Uterus (tissue), 4 donors: ENCODE measurements around the gene PLIN3. TPM values are rescaled to one million over a fixed set of nuclear protein-coding genes. Genes with fewer than 3 reads are reported as not detected.
"Not testable (repeated sequence)": the region's sequence is repeated elsewhere in the genome, so short reads cannot be mapped to it uniquely, and the experiment has no call there.

ENCODE experiments used
- DNase-seq, 2 donors: peaks; one replicate each; pipeline ENCODE4 v3.0.0-alpha.2; 2019 to 2020
- H3K27ac ChIP-seq, 2 donors: fragments of 200-600 bp; sonication (generic); 1 replicate in 1 of 2; 2 replicates in 1 of 2; pipeline ENCODE4 v1.5.1; 2016 to 2018
- H3K27me3 ChIP-seq, 2 donors: fragments of 200-600 bp; sonication (generic); one replicate each; pipeline ENCODE4 v1.5.1; 2018 to 2019; ENCODE audit warnings: control low read depth in 1 of 2
- H3K36me3 ChIP-seq, 2 donors: fragments of 200-600 bp; sonication (generic); one replicate each; pipeline ENCODE4 v1.5.1; 2019; ENCODE audit warnings: control low read depth in 1 of 2
- H3K4me1 ChIP-seq, 2 donors: fragments of 200-600 bp; sonication (generic); one replicate each; pipeline ENCODE4 v1.5.1; 2018 to 2019; ENCODE audit warnings: control low read depth in 1 of 2
- H3K4me3 ChIP-seq, 2 donors: fragments of 200-600 bp; sonication (generic); 1 replicate in 1 of 2; 2 replicates in 1 of 2; pipeline ENCODE4 v1.5.1; 2018 to 2019; ENCODE audit warnings: mild to moderate bottlenecking in 1 of 2
- H3K9me3 ChIP-seq, 2 donors: fragments of 200-600 bp; sonication (generic); one replicate each; pipeline ENCODE4 v1.5.1; 2019; ENCODE audit warnings: control low read depth in 1 of 2
- POLR2A ChIP-seq, 2 donors: fragments of 450-650 bp; IDR thresholded peaks; one replicate each; pipeline ENCODE4 v1.6.1; 2016; ENCODE audit warnings: antibody characterized with exemption in 2 of 2, mild to moderate bottlenecking in 1 of 2, moderate library complexity in 1 of 2
- intact Hi-C: fragments of 100-400 bp; cut with DNase I; formaldehyde crosslinking; loops from one replicate; pipeline ENCODE4 v1.15.1; 2023; ENCODE audit warnings: low total_unique reads
- total RNA-seq, 4 donors: library from RNA; depleted of rRNA in 3 of 4; stranded (reverse); fragments of >200 nt in 3 of 4; gene quantifications; one replicate each; pipeline versions ENCODE4 v1.1.0 to v1.2.4, GENCODE V29; 2014 to 2023
- TF ChIP-seq, protein P1 (sequence below), 4 experiments: fragments of 200-600 bp in 2 of 4; fragments of 450-650 bp in 2 of 4; sonication (generic) in 2 of 4; IDR thresholded peaks; one replicate each; pipeline ENCODE4 v1.5.1; 2016 to 2019; ENCODE audit warnings: antibody characterized with exemption in 4 of 4, mild to moderate bottlenecking in 2 of 4, moderate library complexity in 1 of 4
- donor health status: DM: yes; HTN: yes; CAD: no.

The PLIN3 gene
- total RNA-seq, 4 donors from 2014 or later, result 18.7 to 60.8 (median 27.9) TPM

DNA sequence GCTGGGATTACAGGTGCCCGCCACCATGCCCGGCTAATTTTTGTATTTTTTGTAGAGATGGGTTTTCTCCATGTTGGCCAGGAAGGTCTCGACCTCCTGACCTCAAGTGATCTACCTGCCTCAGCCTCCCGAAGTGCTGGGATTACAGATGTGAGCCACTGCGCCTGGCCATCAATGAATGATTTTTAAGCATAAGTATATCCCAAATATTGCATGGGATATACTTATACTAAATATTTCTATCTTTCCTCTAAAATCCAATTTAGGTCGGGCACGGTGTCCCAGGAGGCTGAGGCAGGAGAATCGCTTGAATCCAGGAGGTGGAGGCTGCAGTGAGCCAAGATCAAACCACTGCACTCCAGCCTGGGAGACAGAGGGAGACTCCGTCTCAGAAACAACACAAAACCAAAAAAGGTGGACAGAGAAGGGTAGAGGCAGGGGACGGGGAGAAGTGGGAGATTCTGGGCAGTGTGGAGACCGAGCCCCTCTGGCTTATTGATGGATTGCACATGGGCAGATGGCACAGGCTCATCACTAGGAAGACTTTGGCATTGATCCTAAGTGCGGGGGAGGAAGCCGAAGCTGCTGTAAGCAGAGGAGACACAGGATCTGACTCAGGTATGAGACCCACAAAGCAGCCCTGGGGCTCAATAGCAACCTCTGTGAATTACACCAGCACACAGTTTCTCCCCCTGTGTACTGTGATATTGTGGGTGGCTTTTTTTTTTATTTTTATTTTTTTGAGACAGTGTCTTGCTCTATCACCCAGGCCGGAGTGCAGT lies 21.8 kb upstream of the PLIN3 start:
- H3K4me3 ChIP-seq, result no peak overlapping the region
- H3K36me3 ChIP-seq, result no peaks in the 10 kb centered on the region
- H3K9me3 ChIP-seq, result no peaks in the 10 kb centered on the region
- TF ChIP-seq, protein P1, sequence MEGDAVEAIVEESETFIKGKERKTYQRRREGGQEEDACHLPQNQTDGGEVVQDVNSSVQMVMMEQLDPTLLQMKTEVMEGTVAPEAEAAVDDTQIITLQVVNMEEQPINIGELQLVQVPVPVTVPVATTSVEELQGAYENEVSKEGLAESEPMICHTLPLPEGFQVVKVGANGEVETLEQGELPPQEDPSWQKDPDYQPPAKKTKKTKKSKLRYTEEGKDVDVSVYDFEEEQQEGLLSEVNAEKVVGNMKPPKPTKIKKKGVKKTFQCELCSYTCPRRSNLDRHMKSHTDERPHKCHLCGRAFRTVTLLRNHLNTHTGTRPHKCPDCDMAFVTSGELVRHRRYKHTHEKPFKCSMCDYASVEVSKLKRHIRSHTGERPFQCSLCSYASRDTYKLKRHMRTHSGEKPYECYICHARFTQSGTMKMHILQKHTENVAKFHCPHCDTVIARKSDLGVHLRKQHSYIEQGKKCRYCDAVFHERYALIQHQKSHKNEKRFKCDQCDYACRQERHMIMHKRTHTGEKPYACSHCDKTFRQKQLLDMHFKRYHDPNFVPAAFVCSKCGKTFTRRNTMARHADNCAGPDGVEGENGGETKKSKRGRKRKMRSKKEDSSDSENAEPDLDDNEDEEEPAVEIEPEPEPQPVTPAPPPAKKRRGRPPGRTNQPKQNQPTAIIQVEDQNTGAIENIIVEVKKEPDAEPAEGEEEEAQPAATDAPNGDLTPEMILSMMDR (IDR thresholded peaks at IDR 0.05), result no peak
- no peak for DNase-seq
- H3K27ac ChIP-seq, result no peak overlapping the region
- no peaks in the 10 kb centered on the region for H3K4me1 ChIP-seq
- intact Hi-C loops, result no loop called here
- no peaks in the 10 kb centered on the region for H3K27me3 ChIP-seq

DNA sequence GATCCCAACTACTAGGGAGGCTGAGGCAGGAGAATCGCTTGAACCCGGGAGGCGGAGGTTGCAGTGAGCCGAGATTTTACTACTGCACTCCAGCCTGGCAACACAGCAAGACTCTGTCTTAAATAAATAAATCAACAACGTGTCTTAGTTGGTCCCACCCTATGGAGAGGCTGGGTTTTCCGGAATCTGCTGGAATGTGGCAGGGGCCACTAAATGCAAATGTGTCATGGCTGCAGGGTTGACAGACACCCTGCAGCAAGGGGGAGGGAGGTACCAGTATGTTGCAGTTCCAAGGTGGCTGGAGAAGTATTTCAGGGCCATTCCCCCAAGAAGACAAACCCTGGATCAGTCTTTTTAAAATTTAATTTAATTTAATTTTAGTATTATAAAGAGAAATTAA lies 20.3 kb upstream of the PLIN3 start:
- H3K27me3 ChIP-seq, H3K4me3 ChIP-seq, H3K4me1 ChIP-seq, intact Hi-C loops, DNase-seq, H3K27ac ChIP-seq, H3K9me3 ChIP-seq, H3K36me3 ChIP-seq: not testable (repeated sequence)

DNA sequence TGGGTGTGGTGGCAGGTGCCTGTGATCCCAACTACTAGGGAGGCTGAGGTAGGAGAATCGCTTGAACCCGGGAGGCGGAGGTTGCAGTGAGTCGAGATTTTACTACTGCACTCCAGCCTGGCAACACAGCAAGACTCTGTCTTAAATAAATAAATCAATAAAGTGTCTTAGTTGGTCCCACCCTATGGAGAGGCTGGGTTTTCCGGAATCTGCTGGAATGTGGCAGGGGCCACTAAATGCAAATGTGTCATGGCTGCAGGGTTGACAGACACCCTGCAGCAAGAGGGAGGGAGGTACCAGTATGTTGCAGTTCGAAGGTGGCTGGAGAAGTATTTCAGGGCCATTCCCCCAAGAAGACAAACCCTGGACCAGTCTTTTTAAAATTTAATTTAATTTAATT lies 17.5 kb upstream of the PLIN3 start:
- H3K27me3 ChIP-seq, H3K4me1 ChIP-seq, intact Hi-C loops, DNase-seq, H3K27ac ChIP-seq, H3K36me3 ChIP-seq, H3K9me3 ChIP-seq, H3K4me3 ChIP-seq: not testable (repeated sequence)

DNA sequence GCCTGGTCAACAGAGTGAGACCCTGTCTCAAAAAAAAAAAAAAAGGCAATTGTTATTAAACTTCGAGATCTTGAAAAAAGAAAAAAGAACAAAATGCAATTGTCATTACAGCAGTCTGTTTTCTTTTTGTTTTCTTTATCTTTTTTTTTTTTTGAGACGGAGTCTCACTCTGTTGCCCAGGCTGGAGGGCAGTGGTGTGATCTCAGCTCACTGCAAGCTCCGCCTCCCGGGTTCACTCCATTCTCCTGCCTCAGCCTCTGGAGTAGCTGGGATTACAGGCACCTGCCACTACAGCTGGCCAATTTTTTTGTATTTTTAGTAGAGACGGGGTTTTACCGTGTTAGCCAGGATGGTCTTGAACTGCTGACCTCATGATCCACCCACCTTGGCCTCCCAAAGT lies 15.4 kb upstream of the PLIN3 start:
- H3K4me3 ChIP-seq, H3K36me3 ChIP-seq, H3K27ac ChIP-seq, DNase-seq, H3K4me1 ChIP-seq, intact Hi-C loops, H3K9me3 ChIP-seq, H3K27me3 ChIP-seq: not testable (repeated sequence)

DNA sequence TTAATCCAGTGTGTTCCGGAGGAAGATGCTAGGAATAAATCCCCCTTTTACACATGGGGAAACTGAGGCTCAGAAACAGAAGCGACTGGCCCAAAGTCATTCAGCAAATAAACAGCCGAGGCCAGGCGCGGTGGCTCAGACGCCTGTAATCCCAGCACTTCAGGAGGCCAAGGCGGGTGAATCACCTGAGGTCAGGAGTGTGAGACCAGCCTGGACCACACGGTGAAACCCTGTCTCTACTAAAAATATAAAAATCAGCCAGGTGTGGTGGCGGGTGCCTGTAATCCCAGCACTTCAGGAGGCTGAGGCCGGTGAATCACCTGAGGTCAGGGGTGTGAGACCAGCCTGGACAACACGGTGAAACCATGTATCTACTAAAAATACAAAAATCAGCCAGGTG lies 11.6 kb upstream of the PLIN3 start:
- H3K27me3 ChIP-seq, result no peaks in the 10 kb centered on the region
- TF ChIP-seq POLR2A (IDR thresholded peaks at IDR 0.05), result no peak
- TF ChIP-seq, protein P1 (IDR thresholded peaks at IDR 0.05), result no peak
- no peak overlapping the region for H3K27ac ChIP-seq
- no peaks in the 10 kb centered on the region for H3K36me3 ChIP-seq
- no peaks in the 10 kb centered on the region for H3K9me3 ChIP-seq
- H3K4me1 ChIP-seq, result no peaks in the 10 kb centered on the region
- intact Hi-C loops, result no loop called here
- H3K4me3 ChIP-seq, result no peak overlapping the region
- DNase-seq, result no peak

DNA sequence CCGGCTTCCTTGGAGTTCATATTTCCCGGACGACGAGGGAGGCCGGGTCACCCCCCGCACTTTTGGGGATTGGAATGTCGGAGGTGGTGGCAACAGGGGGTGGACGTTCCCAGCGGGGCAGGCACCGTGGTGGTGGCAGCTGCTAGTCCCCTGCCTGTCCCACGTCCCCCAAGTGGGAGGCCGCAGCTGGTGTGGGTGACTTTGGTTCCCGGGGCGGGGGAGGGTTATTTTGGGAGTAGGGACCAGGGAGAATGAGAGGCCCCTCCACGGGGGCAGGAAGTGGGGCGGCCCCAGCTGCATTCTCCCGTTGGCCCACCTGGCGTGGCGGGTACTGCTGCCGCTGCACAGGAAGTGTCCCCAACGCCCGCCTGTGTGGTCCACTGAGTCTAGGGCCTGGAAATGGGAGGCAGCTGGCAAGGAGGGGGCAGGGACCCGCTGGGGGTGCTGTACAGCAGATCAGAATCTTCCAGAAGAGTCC lies 11.1 kb upstream of the PLIN3 start:
- intact Hi-C loops, result no loop called here
- Histone ChIP-seq H3K4me1 (no peaks in the 10 kb centered on the region), H3K9me3 (no peaks in the 10 kb centered on the region), H3K27me3 (no peaks in the 10 kb centered on the region), H3K36me3 (no peaks in the 10 kb centered on the region), H3K27ac (no peak overlapping the region), H3K4me3 (no peak overlapping the region)
- no peak for DNase-seq
- no peak for TF ChIP-seq POLR2A (IDR thresholded peaks at IDR 0.05)
- TF ChIP-seq, protein P1 (IDR thresholded peaks at IDR 0.05), result no peak
